Measurements from ENCODE around the gene KIRREL3.

The KIRREL3 gene

DNA sequence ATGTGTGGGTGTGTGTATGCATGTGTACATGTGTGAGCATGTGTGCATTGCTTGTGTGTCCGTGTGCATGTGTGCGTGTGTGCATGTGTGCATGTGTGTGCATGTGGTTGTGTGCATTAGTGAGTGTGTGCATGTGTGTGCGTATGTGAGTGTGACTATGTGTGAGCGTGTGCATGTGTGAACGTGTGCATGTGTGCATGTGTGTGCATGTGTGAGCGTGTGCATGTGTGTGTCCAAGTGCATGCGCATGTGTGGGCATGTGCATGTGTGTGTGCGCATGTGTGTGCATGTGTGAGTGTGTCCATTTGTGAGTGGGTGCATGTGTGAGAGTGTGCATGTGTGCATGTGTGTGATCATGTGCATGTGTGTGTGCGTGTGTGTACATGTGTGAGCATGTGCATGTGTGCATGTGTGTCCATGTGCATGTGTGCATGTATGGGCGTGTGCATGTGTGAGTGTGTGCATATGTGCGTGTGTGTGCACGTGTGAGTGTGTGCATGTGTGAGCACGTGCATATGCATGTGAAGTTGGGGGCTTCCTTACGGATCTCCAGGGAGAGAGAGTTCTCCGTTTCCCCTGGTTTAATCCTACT lies 549.3 kb downstream of the KIRREL3 start:
- H3K27me3 Mint-ChIP-seq = peaks cover 4% of the 10 kb centered on the region
- H3K4me3 Mint-ChIP-seq = no peak overlapping the region
- H3K27ac Mint-ChIP-seq = no peak overlapping the region
- peaks cover 3% of the 10 kb centered on the region for H3K36me3 Mint-ChIP-seq
- H3K4me1 Mint-ChIP-seq = peaks cover 3% of the 10 kb centered on the region
- peaks cover 21% of the 10 kb centered on the region for H3K9me3 Mint-ChIP-seq
- CTCF ChIA-PET = interaction anchor here (1.2 kb wide), 1 partner anchor 14 kb away, joined by 3 read pairs; no protein-coding TSS in a partner anchor
- DNase-seq = no peak

DNA sequence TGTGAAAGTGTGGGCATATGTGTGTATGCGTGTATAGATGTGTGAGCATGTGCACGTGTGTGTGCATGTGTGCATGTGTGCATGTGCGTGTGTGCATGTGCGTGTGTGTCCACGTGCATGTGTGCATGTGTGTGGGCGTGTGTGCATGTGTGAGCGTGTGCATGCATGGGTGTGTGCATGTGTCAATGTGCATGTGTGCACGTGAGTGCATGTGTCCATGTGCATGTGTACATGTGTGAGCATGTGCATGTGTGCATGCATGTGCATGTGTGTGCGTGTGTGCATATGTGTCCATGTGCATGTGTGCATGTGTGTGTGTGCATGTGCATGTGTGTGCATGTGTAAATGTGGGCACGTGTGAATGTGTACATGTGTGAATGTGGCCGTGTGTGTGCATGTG lies 549.8 kb downstream of the KIRREL3 start:
- no peak overlapping the region for H3K4me3 Mint-ChIP-seq
- peaks cover 3% of the 10 kb centered on the region for H3K4me1 Mint-ChIP-seq
- no peak overlapping the region for H3K27ac Mint-ChIP-seq
- H3K36me3 Mint-ChIP-seq = peaks cover 3% of the 10 kb centered on the region
- CTCF ChIA-PET = no interaction called here
- DNase-seq = no peak
- peaks cover 21% of the 10 kb centered on the region for H3K9me3 Mint-ChIP-seq
- peaks cover 4% of the 10 kb centered on the region for H3K27me3 Mint-ChIP-seq

DNA sequence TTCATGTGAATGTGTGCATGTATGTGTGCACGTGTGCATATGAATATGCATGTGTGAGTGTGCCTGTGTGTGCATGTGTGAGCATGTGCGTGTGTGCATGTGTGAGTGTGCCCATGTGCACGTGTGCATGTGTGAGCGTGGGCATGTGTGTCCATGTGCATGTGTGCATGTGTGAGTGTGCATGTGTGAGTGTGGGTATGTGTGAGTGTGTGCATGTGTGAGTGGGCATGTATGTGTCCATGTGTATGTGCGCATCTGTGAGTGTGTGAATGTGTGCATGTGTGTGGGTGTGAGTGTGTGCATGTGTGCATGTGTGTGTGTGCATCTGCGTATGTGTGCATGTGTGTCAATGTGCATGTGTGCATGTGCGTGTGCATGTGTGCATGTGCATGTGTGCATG lies 550.4 kb downstream of the KIRREL3 start:
- Mint-ChIP-seq H3K27ac (no peak overlapping the region), H3K9me3 (peaks cover 21% of the 10 kb centered on the region)
- CTCF ChIA-PET = no interaction called here

DNA sequence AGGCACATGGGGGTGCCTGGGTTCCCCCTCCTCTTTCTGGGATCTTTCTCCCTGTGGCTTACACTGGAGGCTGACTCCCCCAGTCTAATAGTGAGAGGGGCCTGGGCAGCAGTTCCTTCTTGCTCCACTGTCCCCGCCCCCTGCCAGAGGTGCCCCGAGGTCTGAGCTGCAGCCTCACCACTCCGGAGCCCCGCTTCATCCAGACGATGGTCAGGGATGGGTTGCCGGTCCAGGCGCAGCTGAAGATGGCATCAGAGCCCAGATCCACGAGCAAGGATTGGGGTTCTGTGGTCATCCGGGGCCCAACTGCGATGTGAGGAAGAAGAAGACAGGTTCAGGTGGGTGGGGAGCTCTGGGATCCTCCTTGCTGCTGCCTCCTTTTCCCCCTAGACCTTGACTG lies 554.0 kb downstream of the KIRREL3 start:
- Mint-ChIP-seq H3K27ac (no peak overlapping the region), H3K36me3 (peaks cover 3% of the 10 kb centered on the region), H3K4me1 (peaks cover 3% of the 10 kb centered on the region), H3K27me3 (peaks cover 20% of the 10 kb centered on the region), H3K9me3 (peaks cover 17% of the 10 kb centered on the region), H3K4me3 (no peak overlapping the region)
- CTCF ChIA-PET = interaction anchor here (8.3 kb wide), 1 partner anchor 36 kb away, joined by 190 read pairs; no protein-coding TSS in a partner anchor
- no peak for DNase-seq

More for the DNA sequence above, 550.4 kb downstream of the KIRREL3 start:
- Mint-ChIP-seq H3K36me3 (peaks cover 3% of the 10 kb centered on the region), H3K4me3 (no peak overlapping the region), H3K4me1 (peaks cover 3% of the 10 kb centered on the region), H3K27me3 (peaks cover 4% of the 10 kb centered on the region)
- DNase-seq = no peak

DNA sequence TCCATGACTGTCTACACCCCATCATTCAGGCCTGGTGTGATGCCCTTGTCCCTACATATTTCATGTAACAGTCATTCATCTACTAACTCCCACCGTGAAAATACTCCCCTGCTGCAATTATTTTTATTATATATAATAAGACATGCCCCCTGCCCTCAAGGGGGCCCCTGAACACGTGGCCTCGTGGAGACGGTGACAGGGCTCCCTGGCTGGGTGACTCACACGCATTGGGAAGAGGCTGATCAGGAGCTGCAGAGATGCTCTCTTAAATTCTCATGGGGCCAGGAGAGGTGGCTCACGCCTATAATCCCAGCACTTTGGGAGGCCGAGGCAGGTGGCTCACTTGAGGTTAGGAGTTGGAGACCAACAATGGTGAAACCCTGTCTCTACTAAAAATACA lies 556.5 kb downstream of the KIRREL3 start:
- CTCF ChIA-PET = interaction anchor here (1.2 to 8.3 kb wide), 4 partner anchors 10 to 137 kb away, joined by 3 to 190 read pairs (median 16); no protein-coding TSS in a partner anchor
- H3K9me3 Mint-ChIP-seq = no peaks in the 10 kb centered on the region
- peaks cover 37% of the 10 kb centered on the region for H3K27me3 Mint-ChIP-seq
- DNase-seq = no peak
- peaks cover 8% of the 10 kb centered on the region for H3K4me1 Mint-ChIP-seq
- H3K27ac Mint-ChIP-seq = no peak overlapping the region
- H3K36me3 Mint-ChIP-seq = no peaks in the 10 kb centered on the region
- no peak overlapping the region for H3K4me3 Mint-ChIP-seq

DNA sequence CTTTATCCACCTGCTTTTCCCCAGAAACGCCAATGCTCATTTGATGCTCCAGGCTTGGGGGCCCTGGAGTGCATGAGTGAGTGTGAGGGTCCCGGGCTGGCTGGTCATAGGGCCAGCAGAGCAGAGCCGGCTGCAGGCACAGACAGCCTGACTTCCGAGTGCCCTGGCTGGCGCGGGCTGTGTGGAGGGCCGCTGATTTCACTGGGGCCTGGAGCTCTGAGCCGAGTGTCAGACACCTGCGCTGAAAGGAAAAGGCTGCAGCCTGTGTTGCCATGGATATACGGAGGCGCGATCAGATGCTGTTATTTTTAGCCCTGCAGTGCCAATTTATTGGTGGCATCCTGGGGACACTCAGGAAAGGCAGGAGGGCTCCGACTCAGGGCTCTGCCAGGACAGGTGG lies 557.5 kb downstream of the KIRREL3 start:
- no peaks in the 10 kb centered on the region for H3K9me3 Mint-ChIP-seq
- peaks cover 37% of the 10 kb centered on the region for H3K27me3 Mint-ChIP-seq
- no peaks in the 10 kb centered on the region for H3K36me3 Mint-ChIP-seq
- CTCF ChIA-PET = interaction anchor here (1.1 to 8.3 kb wide), 5 partner anchors 12 to 547 kb away, joined by 3 to 190 read pairs (median 7); no protein-coding TSS in a partner anchor
- peaks cover 8% of the 10 kb centered on the region for H3K4me1 Mint-ChIP-seq
- no peak overlapping the region for H3K4me3 Mint-ChIP-seq
- no peak overlapping the region for H3K27ac Mint-ChIP-seq
- DNase-seq = no peak

DNA sequence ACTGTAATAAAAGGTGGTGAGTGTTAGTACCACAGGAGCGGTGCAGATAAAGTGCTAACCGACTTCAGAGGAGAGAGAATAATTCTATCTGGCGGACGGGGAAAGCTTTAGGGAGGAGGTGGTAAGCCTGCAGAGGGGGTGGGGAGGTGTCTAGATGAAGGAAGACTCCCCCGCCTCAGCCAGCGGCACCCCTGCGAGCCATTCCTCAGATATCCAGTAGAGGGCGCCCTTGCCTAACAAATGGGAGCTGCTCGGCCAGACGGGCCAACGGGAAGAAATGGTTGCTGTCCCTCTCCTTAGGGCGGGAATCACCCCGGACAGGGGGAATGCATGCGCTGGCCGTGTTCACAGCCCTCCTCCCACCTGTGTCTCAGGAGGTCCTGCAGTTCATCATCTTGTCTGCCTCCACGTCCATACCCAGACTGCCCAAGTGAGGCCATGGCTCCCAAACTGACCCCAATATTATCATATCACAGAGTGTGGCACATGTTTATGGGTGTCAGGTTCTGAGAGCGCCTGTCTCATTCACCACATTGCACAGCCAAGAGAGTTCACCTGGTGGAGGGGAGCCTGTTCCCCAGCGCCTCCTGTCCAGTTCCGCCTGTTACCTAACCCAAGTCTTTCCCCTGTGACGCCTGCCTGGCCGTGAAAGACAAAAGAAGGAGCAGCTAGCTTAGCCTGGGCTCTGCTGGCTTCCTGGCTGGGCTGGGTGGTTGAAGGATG lies 559.6 kb downstream of the KIRREL3 start:
- CTCF ChIA-PET = interaction anchor here (0.8 to 8.3 kb wide), 6 partner anchors 10 to 549 kb away, joined by 3 to 190 read pairs (median 6); no protein-coding TSS in a partner anchor
- Mint-ChIP-seq H3K9me3 (no peaks in the 10 kb centered on the region), H3K4me1 (peaks cover 8% of the 10 kb centered on the region), H3K27ac (no peak overlapping the region), H3K27me3 (peaks cover 37% of the 10 kb centered on the region), H3K36me3 (no peaks in the 10 kb centered on the region), H3K4me3 (no peak overlapping the region)
- peak; percentile 80 for DNase-seq

DNA sequence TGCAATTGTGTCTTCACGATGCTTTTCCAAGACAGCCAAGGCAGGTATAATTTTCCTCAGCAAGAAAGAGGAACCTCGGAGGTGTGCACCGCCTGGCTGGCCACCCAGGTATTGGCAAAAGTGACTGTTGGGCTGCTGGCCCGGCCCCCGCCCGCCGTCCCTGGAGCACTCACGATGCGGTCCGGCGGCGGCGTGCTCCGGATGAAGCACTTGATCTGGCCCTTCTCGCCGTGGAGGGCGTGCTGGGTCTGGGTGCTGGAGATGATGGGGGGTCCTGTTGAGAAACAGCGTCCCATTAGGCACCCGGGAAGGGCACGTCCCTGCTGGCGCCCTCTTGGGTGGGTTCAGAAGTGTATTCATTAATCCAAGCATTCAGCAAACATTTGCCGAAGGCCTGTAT lies 560.3 kb downstream of the KIRREL3 start:
- no peaks in the 10 kb centered on the region for H3K36me3 Mint-ChIP-seq
- H3K27me3 Mint-ChIP-seq = peaks cover 37% of the 10 kb centered on the region
- no peak overlapping the region for H3K27ac Mint-ChIP-seq
- DNase-seq = no peak
- CTCF ChIA-PET = interaction anchor here (0.8 to 8.3 kb wide), 6 partner anchors 9 to 906 kb away, joined by 3 to 190 read pairs (median 4); no protein-coding TSS in a partner anchor
- H3K4me1 Mint-ChIP-seq = peaks cover 8% of the 10 kb centered on the region
- no peaks in the 10 kb centered on the region for H3K9me3 Mint-ChIP-seq
- no peak overlapping the region for H3K4me3 Mint-ChIP-seq

DNA sequence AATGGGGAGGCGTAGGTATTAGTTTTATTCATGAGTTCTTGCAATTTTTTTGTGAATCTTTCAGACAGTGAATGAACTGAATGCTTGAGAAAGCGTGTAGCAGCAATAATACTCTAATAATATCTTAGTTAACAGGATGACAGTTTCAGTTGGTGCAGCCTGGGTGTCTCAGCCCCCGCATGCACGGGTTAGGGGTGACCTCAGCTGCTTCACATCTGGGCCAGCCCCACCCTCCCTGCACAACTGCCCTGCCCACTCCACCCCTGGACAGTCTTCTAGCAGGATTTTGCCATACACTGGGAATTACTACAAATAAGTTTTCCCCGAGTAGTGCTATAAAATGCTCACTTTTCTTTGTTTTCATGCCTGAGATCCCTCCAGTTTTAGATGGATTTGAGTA lies 561.9 kb downstream of the KIRREL3 start:
- CTCF ChIA-PET = interaction anchor here (1.4 to 8.3 kb wide), 3 partner anchors 10 to 128 kb away, joined by 3 to 190 read pairs (median 30); no protein-coding TSS in a partner anchor
- H3K9me3 Mint-ChIP-seq = no peaks in the 10 kb centered on the region
- no peak for DNase-seq
- H3K36me3 Mint-ChIP-seq = no peaks in the 10 kb centered on the region
- no peak overlapping the region for H3K27ac Mint-ChIP-seq
- H3K4me1 Mint-ChIP-seq = peaks cover 8% of the 10 kb centered on the region
- H3K4me3 Mint-ChIP-seq = no peak overlapping the region
- H3K27me3 Mint-ChIP-seq = peaks cover 35% of the 10 kb centered on the region

DNA sequence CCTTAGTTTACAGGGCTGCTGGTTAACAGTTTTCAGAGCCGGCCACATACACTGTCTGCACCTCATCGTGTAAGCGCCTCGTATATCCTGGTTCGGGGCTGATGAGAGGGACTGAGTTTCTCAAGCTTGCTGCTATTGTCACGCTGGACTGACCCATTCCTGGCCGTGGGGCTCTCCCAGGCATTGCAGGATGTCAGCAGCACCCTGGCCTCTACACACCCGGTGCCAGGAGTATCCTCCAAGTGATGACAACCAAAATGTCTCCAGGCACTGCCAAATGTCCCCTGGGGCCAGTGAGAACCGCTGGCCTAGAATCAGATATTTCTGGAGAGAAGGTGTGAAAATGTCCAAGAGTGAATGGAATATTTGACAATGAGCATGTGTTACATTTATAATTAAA lies 562.3 kb downstream of the KIRREL3 start:
- H3K9me3 Mint-ChIP-seq = no peaks in the 10 kb centered on the region
- peaks cover 31% of the 10 kb centered on the region for H3K27me3 Mint-ChIP-seq
- H3K4me3 Mint-ChIP-seq = no peak overlapping the region
- CTCF ChIA-PET = no interaction called here
- peaks cover 6% of the 10 kb centered on the region for H3K4me1 Mint-ChIP-seq
- H3K27ac Mint-ChIP-seq = no peak overlapping the region
- DNase-seq = no peak
- H3K36me3 Mint-ChIP-seq = no peaks in the 10 kb centered on the region

DNA sequence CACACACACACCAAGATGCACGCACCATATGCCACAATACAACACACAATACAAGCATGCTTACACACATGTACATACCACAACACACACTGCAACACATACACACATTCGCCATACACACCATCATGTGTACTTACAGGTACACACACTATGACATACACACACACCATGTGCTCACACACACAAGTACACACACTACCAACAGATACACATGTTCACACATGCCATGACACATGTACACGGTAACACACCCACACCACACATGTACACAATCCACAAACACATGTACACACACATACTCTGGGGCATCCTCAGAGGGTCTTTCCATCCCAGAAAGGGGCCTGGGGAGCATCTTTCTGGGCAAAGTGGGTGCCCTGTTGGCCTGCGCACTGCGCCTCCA lies 562.8 kb downstream of the KIRREL3 start:
- CTCF ChIA-PET = no interaction called here
- H3K27me3 Mint-ChIP-seq = peaks cover 26% of the 10 kb centered on the region
- no peak for DNase-seq
- H3K27ac Mint-ChIP-seq = no peak overlapping the region
- H3K4me3 Mint-ChIP-seq = no peak overlapping the region
- no peaks in the 10 kb centered on the region for H3K36me3 Mint-ChIP-seq
- H3K9me3 Mint-ChIP-seq = no peaks in the 10 kb centered on the region
- peaks cover 6% of the 10 kb centered on the region for H3K4me1 Mint-ChIP-seq

DNA sequence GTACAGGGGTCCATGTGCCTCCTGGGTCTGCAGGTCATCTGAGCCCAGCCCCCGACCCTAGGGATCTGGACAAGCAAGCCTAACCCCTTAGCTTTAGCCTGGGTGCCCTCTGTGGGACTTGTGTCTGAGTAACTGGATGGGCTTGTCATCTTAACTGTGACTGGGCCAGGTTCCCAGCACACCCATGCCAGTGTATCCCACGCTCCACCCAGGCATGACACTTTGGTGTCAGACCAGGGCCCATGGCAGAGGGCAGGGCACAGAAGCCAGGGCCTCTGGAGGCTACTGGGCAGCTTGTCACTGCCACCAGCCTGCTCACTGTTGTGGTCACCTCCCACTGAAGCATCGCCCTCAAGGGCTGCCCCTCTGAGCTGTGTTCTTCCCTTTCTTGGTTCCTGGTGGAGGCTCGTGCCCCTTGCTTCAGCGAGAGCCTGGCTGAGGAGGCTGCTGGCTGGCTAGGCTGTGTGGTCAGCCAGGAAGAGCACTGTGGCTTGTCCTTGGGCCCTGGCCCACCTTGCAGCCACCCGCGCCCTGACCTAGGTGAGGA lies 564.3 kb downstream of the KIRREL3 start:
- Mint-ChIP-seq H3K27ac (no peak overlapping the region), H3K27me3 (peaks cover 14% of the 10 kb centered on the region), H3K4me3 (no peak overlapping the region), H3K36me3 (no peaks in the 10 kb centered on the region), H3K9me3 (no peaks in the 10 kb centered on the region), H3K4me1 (peaks cover 6% of the 10 kb centered on the region)
- DNase-seq = no peak
- CTCF ChIA-PET = interaction anchor here (0.8 to 1.2 kb wide), 3 partner anchors 43 to 126 kb away, joined by 3 to 6 read pairs (median 5); no protein-coding TSS in a partner anchor

DNA sequence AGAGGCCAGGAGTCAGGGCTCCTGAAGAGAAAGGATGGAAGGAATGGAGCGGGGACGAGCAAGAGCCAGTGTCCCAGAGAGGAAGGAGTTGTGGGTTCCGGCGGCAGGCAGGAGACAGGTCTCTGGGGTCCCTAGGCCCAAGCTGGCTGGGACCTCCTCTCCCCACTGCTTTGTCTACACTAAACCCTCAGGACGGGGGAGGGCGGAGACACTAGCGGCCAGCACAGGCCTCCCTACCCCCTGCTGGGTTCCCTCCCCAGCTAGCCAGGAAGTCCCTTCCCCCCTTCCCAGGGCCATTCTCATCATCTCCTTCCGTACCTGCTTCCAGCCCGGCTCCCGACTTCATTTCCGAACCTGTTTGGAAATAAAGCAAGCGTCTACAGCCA lies 565.6 kb downstream of the KIRREL3 start:
- no peak for DNase-seq
- Mint-ChIP-seq H3K4me3 (no peak overlapping the region), H3K9me3 (no peaks in the 10 kb centered on the region), H3K36me3 (no peaks in the 10 kb centered on the region), H3K27me3 (peaks cover 1% of the 10 kb centered on the region), H3K27ac (peak overlapping the region; percentile 39), H3K4me1 (no peaks in the 10 kb centered on the region)
- CTCF ChIA-PET = interaction anchor here (1.4 kb wide), 1 partner anchor 46 kb away, joined by 4 read pairs; no protein-coding TSS in a partner anchor

Measured in activated naive CD4-positive, alpha-beta T cell treated with anti-CD3 and anti-CD28 coated beads, Interleukin-2, amount 10 ng/mL, durations not matched to agents 7 days and 5 days (primary cell).